ENCODE results near the gene CDKN2B-AS1. TPM values are rescaled to one million over a fixed set of nuclear protein-coding genes. Genes with fewer than 3 reads are reported as not detected.

Gene CDKN2B-AS1
- total RNA-seq, 1 experiment from 2014 or later = not detected

DNA sequence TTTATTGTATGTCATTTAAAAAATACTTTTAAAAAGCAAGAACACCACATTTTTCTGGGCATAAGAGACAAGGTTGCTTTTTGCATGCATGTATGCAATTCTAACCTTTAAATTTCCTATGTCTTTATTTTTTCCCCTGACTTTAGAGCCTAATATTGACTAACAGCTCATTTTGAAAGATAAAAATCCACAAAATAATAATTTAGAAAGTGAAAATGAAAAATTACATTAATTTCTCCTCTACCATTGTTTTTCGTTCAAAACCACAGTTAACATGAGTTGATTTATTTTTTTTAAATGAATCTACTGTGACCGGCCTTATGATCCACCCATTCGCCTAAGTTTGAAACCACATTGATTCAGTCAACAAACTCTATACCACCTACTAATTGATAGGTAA, 152.0 kb downstream of the CDKN2B-AS1 start:
- no peak overlapping the region for H3K9ac ChIP-seq (ENCODE audit: extremely low read depth, insufficient read length, low read length)
- no peak overlapping the region for H3K27ac ChIP-seq (ENCODE audit: insufficient read length, low read depth, low read length)
- no peaks in the 10 kb centered on the region for H3K79me2 ChIP-seq (ENCODE audit: insufficient read depth, low read length)
- no peak overlapping the region for H4K5ac ChIP-seq (ENCODE audit: insufficient read length, low read depth, low read length)
- no peaks in the 10 kb centered on the region for H4K20me1 ChIP-seq (ENCODE audit: control insufficient read depth, insufficient read depth, insufficient read length)
- H4K91ac ChIP-seq (ENCODE audit: insufficient read length, low read depth, low read length) = no peak overlapping the region
- no peak overlapping the region for H3K14ac ChIP-seq (ENCODE audit: insufficient read depth, low read length)
- no peak overlapping the region for H2BK5ac ChIP-seq (ENCODE audit: insufficient read length, low read length)
- no peak overlapping the region for H4K8ac ChIP-seq (replicated peaks; ENCODE audit: insufficient read length, low read depth, low read length)
- H2AFZ ChIP-seq (ENCODE audit: low read length) = no peak overlapping the region
- no peak overlapping the region for H3K4me2 ChIP-seq (ENCODE audit: insufficient read depth, insufficient read length, low read length)
- Mint-ChIP-seq H3K27ac (no peak overlapping the region), H3K36me3 (ENCODE audit: insufficient read depth in 1 of 3, low read depth in 3 of 3) (no peaks in the 10 kb centered on the region), H3K4me3 (no peak overlapping the region), H3K9me3 (no peaks in the 10 kb centered on the region), H3K4me1 (no peaks in the 10 kb centered on the region), H3K27me3 (ENCODE audit: low read depth) (no peaks in the 10 kb centered on the region)
- H2BK12ac ChIP-seq (ENCODE audit: insufficient read length, low read depth, low read length) = no peak overlapping the region
- no peaks in the 10 kb centered on the region for H3K23me2 ChIP-seq (ENCODE audit: insufficient read length, low read depth, low read length, poor library complexity, severe bottlenecking)
- H2BK20ac ChIP-seq (ENCODE audit: low read depth, low read length, poor library complexity, severe bottlenecking) = no peak overlapping the region
- no peak overlapping the region for H2BK120ac ChIP-seq (ENCODE audit: low read depth, low read length, poor library complexity, severe bottlenecking)
- H3K27me3 ChIP-seq (ENCODE audit: insufficient read depth, low read length) = no peaks in the 10 kb centered on the region
- DNase-seq = no peak
- H2BK15ac ChIP-seq (ENCODE audit: low read depth, low read length) = no peak overlapping the region
- no peaks in the 10 kb centered on the region for H3K9me3 ChIP-seq (ENCODE audit: control insufficient read depth, low read depth, low read length)
- H3K4ac ChIP-seq (ENCODE audit: low read depth, low read length) = no peak overlapping the region
- no CpG with 5 or more reads among the region's 3 CpGs for WGBS (ENCODE audit: extremely low coverage, insufficient read length, low lambda C conversion rate)
- TF ChIP-seq, protein P1, sequence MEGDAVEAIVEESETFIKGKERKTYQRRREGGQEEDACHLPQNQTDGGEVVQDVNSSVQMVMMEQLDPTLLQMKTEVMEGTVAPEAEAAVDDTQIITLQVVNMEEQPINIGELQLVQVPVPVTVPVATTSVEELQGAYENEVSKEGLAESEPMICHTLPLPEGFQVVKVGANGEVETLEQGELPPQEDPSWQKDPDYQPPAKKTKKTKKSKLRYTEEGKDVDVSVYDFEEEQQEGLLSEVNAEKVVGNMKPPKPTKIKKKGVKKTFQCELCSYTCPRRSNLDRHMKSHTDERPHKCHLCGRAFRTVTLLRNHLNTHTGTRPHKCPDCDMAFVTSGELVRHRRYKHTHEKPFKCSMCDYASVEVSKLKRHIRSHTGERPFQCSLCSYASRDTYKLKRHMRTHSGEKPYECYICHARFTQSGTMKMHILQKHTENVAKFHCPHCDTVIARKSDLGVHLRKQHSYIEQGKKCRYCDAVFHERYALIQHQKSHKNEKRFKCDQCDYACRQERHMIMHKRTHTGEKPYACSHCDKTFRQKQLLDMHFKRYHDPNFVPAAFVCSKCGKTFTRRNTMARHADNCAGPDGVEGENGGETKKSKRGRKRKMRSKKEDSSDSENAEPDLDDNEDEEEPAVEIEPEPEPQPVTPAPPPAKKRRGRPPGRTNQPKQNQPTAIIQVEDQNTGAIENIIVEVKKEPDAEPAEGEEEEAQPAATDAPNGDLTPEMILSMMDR (conservative IDR thresholded peaks at IDR 0.05) = no peak
- H2AK5ac ChIP-seq (ENCODE audit: insufficient read length, low read length) = no peak overlapping the region
- no peak overlapping the region for H3T11ph ChIP-seq (ENCODE audit: low read length)
- H3K4me1 ChIP-seq (ENCODE audit: insufficient read depth, low read length) = no peaks in the 10 kb centered on the region
- H3K23ac ChIP-seq (ENCODE audit: insufficient read length, low read depth, low read length) = no peak overlapping the region
- no peak overlapping the region for H3K56ac ChIP-seq (ENCODE audit: insufficient read length, low read depth, low read length)
- no peaks in the 10 kb centered on the region for H3K79me1 ChIP-seq (ENCODE audit: insufficient read depth, low read depth, low read length, poor library complexity, severe bottlenecking)
- H3K18ac ChIP-seq (ENCODE audit: insufficient read length, low read depth, low read length) = no peak overlapping the region

Data from H9 (cell line).